Measurements from ENCODE around the gene SCML2. TPM values are rescaled to one million over a fixed set of nuclear protein-coding genes. Genes with fewer than 3 reads are reported as not detected.

SCML2 gene
- total RNA-seq, result 0.54 and 1.2 TPM in 2 replicates

DNA sequence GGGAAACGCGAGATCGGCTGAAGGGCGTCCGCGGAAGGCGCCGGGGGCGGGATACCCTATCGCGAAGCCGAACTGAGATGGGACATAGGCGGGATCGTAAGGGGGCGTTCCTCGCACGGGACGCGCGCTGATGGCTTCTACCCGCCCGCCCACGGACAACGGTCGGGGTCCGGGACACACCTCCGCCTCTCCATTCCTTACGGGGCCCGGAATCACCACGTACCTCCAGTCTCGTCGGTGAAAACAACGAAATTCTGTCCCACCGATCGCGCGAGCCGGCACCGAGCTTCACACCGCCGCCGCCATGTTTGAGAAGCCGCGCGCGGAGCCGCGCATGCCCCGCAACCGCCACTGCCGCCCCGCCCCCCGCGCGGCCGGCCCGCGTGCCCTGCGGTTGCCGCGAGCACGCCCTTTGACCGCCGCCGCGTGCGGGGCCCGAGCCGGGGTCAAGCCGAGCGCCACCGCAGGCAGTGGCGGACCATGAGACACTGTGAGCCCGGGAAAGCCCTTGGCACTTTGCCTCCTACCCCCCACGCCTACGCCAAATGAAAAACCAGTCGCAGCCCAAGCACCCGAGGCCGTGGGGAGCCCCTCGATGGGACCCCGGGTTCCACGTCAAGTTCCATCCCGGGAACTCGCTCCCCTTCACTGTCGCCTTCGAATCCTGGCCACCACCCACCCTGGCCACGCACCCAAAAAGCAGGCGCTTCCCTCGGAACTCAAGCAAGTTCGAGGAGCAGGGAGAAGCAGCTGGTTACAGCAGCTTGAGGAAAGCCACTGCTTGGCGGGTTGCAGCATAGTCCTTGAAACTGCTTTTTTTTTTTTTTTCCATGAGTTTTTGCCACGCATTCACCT, at the start of gene SCML2:
Gene SCML2, minus strand, starts transcription at position 320 of the 855 bp plus-strand sequence. CDS start 20,617 bp downstream, outside the sequence.

DNA sequence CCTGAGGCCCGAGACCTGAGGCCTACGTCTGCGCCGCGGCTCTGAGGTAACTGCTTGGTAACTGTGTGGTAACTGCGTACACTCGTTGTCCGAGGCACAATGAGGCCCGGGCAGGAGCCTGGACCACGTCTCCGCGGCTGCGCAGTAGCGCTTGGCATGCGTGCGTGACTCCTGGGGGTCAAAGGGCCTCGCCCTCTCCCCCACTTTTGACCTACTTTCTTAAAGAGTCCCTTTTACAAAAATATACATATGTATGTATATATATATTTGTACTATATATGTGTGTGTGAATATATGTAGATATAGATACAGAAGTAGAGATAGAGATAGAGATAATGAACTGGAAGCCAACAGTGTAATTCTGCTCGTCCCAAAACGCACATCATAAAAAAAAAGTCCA, 133.7 kb downstream of the SCML2 start, which contains the start of gene BEND2:
Gene BEND2, minus strand, starts transcription at position 101 of the 400 bp plus-strand sequence. CDS start 136 bp downstream, outside the sequence.

Other genes with a start within 250 kb of the SCML2 start
- not detected in 2 replicates for gene BEND2, start 133.8 kb downstream of the SCML2 start, total RNA-seq
- gene CDKL5, start 70.9 kb upstream of the SCML2 start, total RNA-seq, result 2.5 and 2.7 TPM in 2 replicates

Measured in cardiac ventricle fibroblast (primary cell).